ENCODE data around the gene HACD3.

GRCh38 chr15:65561934-65562333 lies 31.7 kb downstream of the HACD3 start:
- TF ChIP-seq POLR2AphosphoS5 (IDR thresholded peaks at IDR 0.05; ENCODE audit: low read depth, low read length): no peak
- no peak for TF ChIP-seq TEAD4 (IDR thresholded peaks at IDR 0.05; ENCODE audit: borderline replicate concordance, insufficient read depth)
- no peak for TF ChIP-seq YY1 (IDR thresholded peaks at IDR 0.05; ENCODE audit: low read depth)
- no peak for TF ChIP-seq CHD2 (IDR thresholded peaks at IDR 0.05; ENCODE audit: low read length, partially characterized antibody)
- TF ChIP-seq CTCF (IDR thresholded peaks at IDR 0.05): no peak
- no peak for TF ChIP-seq USF2 (IDR thresholded peaks at IDR 0.05; ENCODE audit: borderline replicate concordance, low read depth, low read length)
- no peak for TF ChIP-seq NFIC (IDR thresholded peaks at IDR 0.05; ENCODE audit: borderline replicate concordance)
- no peak for TF ChIP-seq SMC3 (IDR thresholded peaks at IDR 0.05; ENCODE audit: low read depth, low read length)
- TF ChIP-seq RCOR1 (IDR thresholded peaks at IDR 0.05; ENCODE audit: low read length): no peak
- TF ChIP-seq EZH2phosphoT487 (IDR thresholded peaks at IDR 0.05; ENCODE audit: borderline replicate concordance, low read depth): no peak
- no peak for TF ChIP-seq RFX5 (IDR thresholded peaks at IDR 0.05; ENCODE audit: low read length)

Data from SK-N-SH (cell line).